ENCODE measurements around the gene PDIA4.

GRCh38 chr7:149048805-149049204 lies 20.5 kb upstream of the PDIA4 start:
- TF ChIP-seq, protein P1, sequence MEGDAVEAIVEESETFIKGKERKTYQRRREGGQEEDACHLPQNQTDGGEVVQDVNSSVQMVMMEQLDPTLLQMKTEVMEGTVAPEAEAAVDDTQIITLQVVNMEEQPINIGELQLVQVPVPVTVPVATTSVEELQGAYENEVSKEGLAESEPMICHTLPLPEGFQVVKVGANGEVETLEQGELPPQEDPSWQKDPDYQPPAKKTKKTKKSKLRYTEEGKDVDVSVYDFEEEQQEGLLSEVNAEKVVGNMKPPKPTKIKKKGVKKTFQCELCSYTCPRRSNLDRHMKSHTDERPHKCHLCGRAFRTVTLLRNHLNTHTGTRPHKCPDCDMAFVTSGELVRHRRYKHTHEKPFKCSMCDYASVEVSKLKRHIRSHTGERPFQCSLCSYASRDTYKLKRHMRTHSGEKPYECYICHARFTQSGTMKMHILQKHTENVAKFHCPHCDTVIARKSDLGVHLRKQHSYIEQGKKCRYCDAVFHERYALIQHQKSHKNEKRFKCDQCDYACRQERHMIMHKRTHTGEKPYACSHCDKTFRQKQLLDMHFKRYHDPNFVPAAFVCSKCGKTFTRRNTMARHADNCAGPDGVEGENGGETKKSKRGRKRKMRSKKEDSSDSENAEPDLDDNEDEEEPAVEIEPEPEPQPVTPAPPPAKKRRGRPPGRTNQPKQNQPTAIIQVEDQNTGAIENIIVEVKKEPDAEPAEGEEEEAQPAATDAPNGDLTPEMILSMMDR (IDR thresholded peaks at IDR 0.05; ENCODE audit: poor library complexity): no peak
- TF ChIP-seq EZH2 (IDR thresholded peaks at IDR 0.05; ENCODE audit: borderline replicate concordance): no peak
